Caki2 (cell line): ENCODE data around the gene VIPR2. TPM values are rescaled to one million over a fixed set of nuclear protein-coding genes. Genes with fewer than 3 reads are reported as not detected.

Experiments
- DNase-seq: peaks from one replicate; pipeline ENCODE4 v3.0.0-alpha.2; 2015; ENCODE audit warnings: low read depth
- in situ Hi-C: cut with HindIII; loops from 2 replicates; pipeline ENCODE4 v1.10.0; 2016; ENCODE audit warnings: low sequenced_read_pairs, low pct_unique_long_range_greater_than_20kb, mixed read lengths
- total RNA-seq: library from RNA; depleted of rRNA; stranded (reverse); fragments of >200 nt; shearing (Covaris generic); gene quantifications from 2 replicates; pipeline ENCODE4 v1.2.3, GENCODE V29; 2014; ENCODE audit warnings: low replicate concordance

The VIPR2 gene
- total RNA-seq, 1 experiment from 2014 or later, result not detected

DNA sequence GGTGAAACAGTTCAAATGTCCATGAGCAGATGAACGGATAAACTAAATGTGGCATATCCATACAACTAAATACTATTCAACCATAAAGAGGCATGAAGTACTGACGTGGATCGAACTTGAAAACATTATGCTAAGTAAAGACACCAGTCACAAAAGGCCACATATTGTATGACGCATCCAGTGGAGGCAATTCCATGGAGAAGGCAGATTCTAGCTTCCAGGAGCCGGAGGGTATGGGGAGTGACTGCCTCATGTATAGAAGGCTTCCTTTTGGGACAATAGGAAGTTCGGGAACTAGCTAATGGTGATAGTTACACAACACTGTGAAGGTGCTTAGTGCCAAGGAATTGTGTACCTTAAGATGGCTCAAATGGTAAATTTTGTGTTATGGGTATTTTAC is 98.4 kb downstream of the VIPR2 start:
- in situ Hi-C loops, result no loop called here
- DNase-seq, result no peak

- DNase-seq, result no peak
- in situ Hi-C loops, result no loop called here
These were observed 98.8 kb downstream of the VIPR2 start for GRCh38 chr7:159045839-159046238.

GRCh38 chr7:159042581-159043101 is 102.0 kb downstream of the VIPR2 start:
- in situ Hi-C loops, result no loop called here
- no peak for DNase-seq

DNA sequence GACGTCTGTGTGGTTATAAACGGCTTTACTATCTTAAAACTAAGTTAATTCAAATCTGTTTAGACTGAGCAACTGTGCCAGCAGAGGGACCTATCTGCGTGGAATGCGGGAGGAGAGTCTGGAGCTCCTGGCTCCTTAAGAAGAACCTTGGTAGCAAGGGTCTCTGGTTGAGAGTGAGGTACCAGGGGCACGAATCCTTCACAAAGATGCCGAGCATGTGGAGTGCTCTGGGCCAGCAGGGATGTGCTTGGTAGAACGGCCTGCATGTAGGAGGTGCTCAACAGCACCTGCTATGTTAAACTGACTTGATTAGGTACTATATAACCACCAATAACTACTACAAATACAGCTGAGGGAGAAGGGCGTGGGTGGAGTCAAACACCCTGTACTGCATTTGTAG is 102.6 kb downstream of the VIPR2 start:
- in situ Hi-C loops, result no loop called here
- no peak for DNase-seq

- in situ Hi-C loops, result no loop called here
- DNase-seq, result no peak
These were observed 103.6 kb downstream of the VIPR2 start for GRCh38 chr7:159040912-159041711.

- no peak for DNase-seq
- in situ Hi-C loops, result no loop called here
These were observed 104.5 kb downstream of the VIPR2 start for GRCh38 chr7:159040146-159040545.

DNA sequence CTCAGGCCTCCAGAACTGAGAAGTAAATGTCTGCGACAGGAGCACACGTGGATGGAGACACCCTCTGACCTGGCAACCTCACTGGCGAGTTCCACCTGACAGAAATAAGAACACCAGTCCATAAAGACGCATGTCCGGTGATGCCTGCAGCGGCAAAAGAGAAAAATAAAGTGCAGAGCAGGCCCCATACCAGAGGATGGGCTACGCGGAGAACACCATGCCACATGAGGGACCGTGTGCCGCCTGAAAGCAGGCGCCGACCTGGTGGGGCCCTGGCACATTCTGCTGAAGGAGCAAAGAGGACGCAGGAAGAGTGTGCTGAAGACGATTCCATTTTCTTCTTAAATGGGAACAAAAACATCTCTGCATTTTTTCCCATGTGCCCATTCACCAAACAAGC is 105.0 kb downstream of the VIPR2 start:
- in situ Hi-C loops, result no loop called here
- DNase-seq, result no peak

DNA sequence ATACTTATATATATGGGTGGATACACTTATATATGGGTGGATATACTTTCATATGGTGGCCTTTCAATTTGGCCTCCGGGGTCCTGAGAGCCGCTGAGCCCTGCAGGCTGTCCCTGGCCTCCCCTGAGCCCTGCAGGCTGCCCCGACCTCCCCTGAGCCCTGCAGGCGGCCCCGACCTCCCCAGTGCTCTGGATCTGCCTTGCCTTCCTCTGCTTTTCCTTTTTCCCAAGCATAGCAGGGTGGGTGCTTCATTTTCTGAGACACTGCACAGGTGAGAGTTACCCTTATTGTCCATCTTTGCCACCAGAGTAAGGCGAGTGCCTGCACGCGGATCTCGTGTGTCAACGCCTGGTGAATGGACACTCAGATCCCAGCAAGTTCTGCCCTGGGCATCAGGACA is 106.6 kb downstream of the VIPR2 start:
- DNase-seq, result no peak
- in situ Hi-C loops, result no loop called here

DNA sequence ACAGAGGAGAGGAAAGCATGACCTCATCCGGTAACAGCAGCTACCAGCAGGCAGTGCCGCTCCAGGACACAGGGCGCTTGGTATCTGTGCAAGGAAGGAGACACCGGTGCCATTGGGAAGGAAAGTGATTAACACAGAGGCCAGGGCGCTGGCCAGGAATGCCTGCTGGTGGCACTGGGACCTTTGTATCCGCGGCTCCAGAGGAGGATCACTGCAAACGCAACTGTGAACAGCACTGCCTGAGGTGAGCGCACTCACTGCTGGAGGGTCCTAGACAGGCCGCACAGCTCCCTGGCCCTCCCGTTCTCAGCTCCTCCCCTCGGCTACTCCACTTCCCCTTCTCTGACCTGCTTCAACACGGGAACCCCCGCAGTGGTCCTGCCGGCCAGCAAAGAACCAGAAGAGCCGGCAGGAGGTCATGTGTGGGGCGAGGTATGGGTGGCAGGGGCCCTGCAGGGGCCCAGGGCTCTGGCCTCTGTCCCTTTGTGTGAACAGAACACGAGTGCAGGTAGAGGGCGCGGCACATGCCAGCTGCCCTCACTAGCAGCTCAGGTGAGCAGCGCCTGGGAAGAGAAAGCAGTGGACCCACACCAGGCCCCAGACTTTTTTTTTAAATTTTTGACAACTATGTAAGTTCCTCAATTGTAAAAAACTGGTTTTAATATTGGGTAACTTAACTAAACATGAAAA is 107.6 kb downstream of the VIPR2 start:
- no peak for DNase-seq
- in situ Hi-C loops, result no loop called here

DNA sequence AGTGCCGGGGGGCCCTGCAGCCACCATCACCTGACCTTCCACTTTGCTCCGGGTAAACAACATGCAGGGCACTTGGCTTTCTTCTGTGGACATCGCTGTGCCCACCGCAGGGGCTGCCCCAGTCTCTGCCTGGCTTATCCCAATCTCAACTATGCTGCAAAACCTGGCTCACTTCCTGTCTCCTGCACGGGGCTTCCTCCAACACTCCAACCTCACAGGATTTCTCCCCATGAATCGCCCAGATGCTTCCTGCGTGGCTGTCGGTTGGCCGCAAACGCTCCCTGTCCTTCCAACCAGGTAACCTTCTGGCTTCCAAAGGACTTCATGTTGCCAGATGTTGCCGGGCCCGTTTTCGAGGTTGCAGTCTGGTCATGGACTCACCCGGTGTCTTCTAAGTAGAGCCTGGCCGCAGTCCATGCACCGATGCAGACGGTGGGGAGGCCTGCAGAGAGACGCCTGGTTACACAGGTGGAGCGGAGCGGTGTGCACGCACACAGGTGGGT is 109.0 kb downstream of the VIPR2 start:
- DNase-seq, result no peak
- in situ Hi-C loops, result no loop called here

DNA sequence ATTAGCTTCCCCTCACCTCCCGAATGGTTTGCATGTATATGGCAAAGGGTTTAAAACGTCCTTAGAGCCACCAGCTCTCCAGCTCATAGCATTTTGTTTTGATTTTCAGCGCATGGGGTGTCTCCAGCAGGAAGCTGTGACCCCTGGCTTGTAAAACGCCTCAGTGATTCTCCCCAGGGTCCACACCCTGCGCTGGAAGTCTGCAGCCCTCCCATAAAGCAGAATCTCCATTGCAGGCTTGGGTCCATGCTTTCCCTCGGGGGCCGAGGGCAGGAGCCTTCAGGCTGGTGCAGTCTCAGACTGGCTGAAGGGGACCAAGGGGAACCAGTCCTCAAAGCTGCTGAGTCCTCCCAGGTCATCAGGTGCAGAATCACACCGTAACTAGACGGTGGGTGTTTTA is 109.7 kb downstream of the VIPR2 start:
- in situ Hi-C loops, result no loop called here
- DNase-seq, result no peak

DNA sequence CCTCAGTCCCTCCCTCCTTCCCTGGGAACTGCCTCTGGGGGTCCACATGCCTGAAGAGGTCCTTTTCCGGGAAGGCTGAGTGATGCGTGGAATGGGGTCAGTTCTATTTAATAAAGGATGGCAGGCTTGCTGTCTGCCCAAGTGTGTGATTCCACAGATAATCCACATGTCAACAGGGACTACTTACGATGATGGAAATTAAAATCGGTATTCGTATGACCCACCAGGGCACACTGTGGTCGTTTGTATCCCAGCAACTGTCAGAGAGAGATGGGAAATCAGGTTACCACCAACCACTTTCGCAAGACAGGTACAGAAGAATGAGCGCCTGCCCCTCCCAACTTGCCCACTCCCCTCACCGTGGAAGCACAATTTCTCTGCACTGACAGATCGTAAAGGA is 110.3 kb downstream of the VIPR2 start:
- no peak for DNase-seq
- in situ Hi-C loops, result no loop called here

DNA sequence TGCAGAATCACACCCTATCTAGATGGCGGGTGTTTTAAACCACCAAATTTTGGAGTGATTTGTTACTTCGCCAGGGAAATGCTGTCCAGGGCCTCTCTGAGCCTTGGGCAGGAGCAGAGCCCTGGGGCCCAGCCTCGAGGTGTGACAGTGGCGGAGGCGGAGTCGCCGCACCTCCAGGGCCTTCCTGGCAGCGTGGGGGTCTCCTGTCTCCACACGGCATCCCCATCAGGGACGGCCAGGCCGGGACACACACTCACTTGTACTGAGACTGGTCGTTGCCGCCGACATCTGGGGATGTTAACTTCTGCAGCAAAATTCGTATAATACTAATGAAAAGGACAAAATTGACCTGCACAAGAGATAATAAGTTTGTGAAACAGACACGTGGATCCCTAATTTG is 110.7 kb downstream of the VIPR2 start:
- DNase-seq, result no peak
- in situ Hi-C loops, result no loop called here

DNA sequence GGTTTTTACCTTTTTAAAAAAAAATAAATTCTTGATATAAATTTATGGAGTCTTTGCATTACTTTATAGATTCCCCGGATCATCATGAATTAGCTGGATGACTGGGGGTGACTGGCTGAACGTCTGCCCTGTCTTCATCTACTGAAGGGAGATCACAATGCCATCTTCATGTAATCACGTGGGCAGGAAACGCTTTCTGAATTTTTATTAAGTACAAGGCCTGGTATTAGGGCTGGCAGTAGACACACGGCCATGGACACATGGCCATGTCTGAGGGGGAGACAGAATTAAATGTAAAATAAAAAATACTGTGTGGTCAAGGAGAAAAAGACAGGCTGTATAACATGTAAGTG is 111.2 kb downstream of the VIPR2 start:
- in situ Hi-C loops, result no loop called here
- DNase-seq, result no peak

GRCh38 chr7:159032753-159033472 is 111.8 kb downstream of the VIPR2 start:
- in situ Hi-C loops, result no loop called here
- no peak for DNase-seq

DNA sequence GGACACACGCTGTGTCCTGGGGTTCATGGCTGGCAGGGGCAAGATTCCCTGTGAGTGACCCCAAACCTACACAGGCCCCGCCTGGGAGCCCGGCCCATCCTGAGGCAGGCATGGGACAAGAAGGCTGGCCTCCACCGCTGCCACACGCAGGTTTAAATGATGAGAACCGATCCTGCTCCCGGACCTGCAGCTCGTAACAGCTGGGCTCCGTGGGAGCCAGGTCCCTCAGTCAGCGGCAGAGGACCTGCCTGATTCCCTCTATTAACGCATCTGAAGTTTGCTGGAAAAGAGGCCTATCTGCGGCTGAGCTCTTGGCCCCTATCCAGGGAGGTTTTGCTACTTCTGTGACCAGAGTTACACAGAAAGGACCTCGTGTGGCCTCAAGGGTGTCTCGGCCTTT is 112.3 kb downstream of the VIPR2 start:
- no peak for DNase-seq
- in situ Hi-C loops, result no loop called here

DNA sequence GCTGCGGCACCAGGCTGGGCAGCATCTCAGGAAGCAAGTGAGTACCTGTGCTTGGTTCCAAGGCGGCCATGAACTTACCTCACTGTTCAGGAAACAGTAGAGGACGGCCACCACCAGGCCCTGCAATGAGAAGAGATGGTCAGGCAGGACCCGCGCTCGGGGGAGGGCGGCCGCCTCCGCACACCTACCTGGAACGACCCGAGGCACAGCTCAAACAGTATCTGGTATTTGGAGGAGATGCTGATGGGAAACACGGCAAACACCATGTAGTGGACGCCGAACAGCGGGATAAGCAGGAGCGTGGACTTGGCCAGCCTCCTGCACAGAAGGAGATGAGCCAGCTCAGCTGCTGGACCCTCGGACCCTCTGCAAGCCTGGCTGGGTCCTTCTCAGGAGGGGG is 112.9 kb downstream of the VIPR2 start:
- in situ Hi-C loops, result no loop called here
- no peak for DNase-seq

DNA sequence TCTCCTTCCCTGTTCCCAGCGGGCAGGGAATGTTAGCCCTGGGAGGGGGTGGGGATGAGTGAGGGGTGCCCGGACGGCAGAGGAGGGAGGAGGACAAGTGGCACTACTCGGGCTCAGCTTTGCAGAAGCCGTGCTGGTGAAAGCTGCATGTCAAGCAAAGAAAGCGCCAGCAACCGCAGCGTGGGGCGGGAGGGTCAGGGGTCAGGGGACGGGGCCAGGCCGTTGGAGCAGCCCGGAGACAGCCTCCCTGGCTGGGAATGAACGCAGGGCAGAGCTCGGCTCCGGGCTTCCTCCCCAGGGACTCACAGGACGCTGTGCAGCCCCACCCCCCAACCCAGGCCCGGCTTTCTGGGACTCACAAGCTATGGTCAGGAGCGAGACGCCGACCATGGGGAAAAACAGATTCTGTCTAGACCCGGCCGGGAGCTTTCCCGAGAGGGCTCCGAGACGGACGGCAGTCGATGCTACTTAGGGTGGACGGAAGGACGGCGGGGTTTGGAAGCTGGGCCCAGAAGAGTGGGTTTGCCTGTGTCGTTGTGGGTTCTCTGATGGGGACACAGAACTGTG is 113.4 kb downstream of the VIPR2 start:
- in situ Hi-C loops, result no loop called here

More for the DNA sequence above, 113.4 kb downstream of the VIPR2 start:
- no peak for DNase-seq
